GM21717 (cell line): Measurements from ENCODE around the gene NUP107.

Experiments
- ATAC-seq: cut with Tn5 transposase; IDR thresholded peaks from one replicate; pipeline ENCODE4 v1.9.1; 2021; ENCODE audit warnings: mild to moderate bottlenecking, moderate library complexity; ENCODE audit not compliant: unreplicated experiment

Gene NUP107

DNA sequence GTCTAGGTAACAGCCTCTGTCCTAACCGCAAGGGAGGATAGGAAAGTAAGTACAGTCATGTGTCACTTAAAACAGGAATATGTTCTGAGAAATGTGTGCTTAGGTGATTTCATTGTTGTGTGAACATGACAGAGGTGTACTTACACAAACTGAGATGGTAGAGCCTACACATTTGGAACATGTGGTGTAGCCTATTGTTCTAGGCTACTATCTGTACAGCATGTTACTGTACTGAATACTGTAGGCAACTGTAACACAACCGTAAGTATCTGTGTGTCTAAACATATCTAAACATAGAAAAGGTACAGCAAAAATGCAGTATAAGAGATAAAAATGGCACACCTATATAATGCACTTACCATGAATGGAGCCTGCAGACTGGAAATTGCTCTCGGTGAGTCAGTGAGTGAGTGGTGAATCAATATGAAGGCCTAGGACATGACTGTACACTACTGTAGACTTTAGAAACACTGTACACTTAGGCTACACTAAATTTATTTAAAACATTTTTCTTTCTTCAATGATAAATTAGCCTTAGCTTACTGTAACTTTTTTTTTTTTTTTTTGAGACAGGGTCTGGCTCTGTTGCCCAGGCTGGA, 108.0 kb downstream of the NUP107 start:
- no peak for ATAC-seq
